H1 (cell line): ENCODE results near the gene LRRC4C. TPM values are rescaled to one million over a fixed set of nuclear protein-coding genes. Genes with fewer than 3 reads are reported as not detected.

Experiments used
- CTCF ChIA-PET: fragments of 300-600 bp; sonication (Branson Sonifier 250); formaldehyde crosslinking; loops from one replicate; lab custom pipeline; 2021; ENCODE audit not compliant: partially characterized antibody; lab: Charles Lee
- POLR2A ChIA-PET: fragments of 300-600 bp; sonication (Branson Sonifier 250); formaldehyde crosslinking; loops from one replicate; lab custom pipeline; 2021; ENCODE audit warnings: inconsistent platforms; ENCODE audit not compliant: partially characterized antibody; lab: Charles Lee
- DNase-seq, 2 experiments: peaks; one replicate each; pipeline versions ENCODE4 v3.0.0 to v3.0.0-alpha.2; 2010 to 2022; ENCODE audit warnings: low spot score in 2 of 2, low read depth in 1 of 2, mixed read lengths in 1 of 2
- FAIRE-seq: peaks from 2 replicates; lab custom pipeline; 2011; peaks lifted over from hg19 to GRCh38; lab: Jason Lieb, UNC
- H2AFZ ChIP-seq: 2 replicates; pipeline ENCODE4 v1.8.1; 2012; ENCODE audit warnings: low read length, inconsistent platforms
- H2AK5ac ChIP-seq: 2 replicates; pipeline ENCODE4 v1.6.1; 2013; ENCODE audit warnings: low read depth, low read length
- H2BK120ac ChIP-seq: replicated peaks from 2 replicates; pipeline ENCODE3; 2013; ENCODE audit warnings: low read depth, low read length, inconsistent platforms
- H2BK12ac ChIP-seq: 2 replicates; pipeline ENCODE4 v1.6.1; 2013; ENCODE audit warnings: low read depth, low read length
- H2BK15ac ChIP-seq: 2 replicates; pipeline ENCODE4 v1.6.1; 2013; ENCODE audit warnings: low read length
- H2BK20ac ChIP-seq: 2 replicates; pipeline ENCODE4 v1.6.1; 2013; ENCODE audit warnings: low read length
- H2BK5ac ChIP-seq: 2 replicates; pipeline ENCODE4 v1.6.1; 2013; ENCODE audit warnings: low read depth, low read length
- H3K14ac ChIP-seq: 2 replicates; pipeline ENCODE4 v1.6.1; 2013; ENCODE audit warnings: inconsistent platforms; ENCODE audit not compliant: insufficient read length
- H3K18ac ChIP-seq: 2 replicates; pipeline ENCODE4 v1.6.1; 2013; ENCODE audit warnings: low read length; ENCODE audit errors: extremely low read depth
- H3K23ac ChIP-seq: 2 replicates; pipeline ENCODE4 v1.6.1; 2013; ENCODE audit warnings: inconsistent platforms; ENCODE audit not compliant: insufficient read length
- H3K23me2 ChIP-seq: 2 replicates; pipeline ENCODE4 v1.6.1; 2013; ENCODE audit warnings: low read depth, low read length
- H3K27ac ChIP-seq: 2 replicates; pipeline ENCODE4 v1.6.1; 2011; ENCODE audit warnings: low read depth, low read length, inconsistent platforms
- H3K27me3 ChIP-seq, 4 experiments: replicated peaks in 1 of 4; 1 replicate in 1 of 4; 2 replicates in 3 of 4; pipeline versions ENCODE4 v1.6.1 to v1.8.1; 2011 to 2013; ENCODE audit warnings: low read length in 3 of 4, mild to moderate bottlenecking in 3 of 4, inconsistent platforms in 2 of 4, mixed read lengths in 2 of 4, moderate library complexity in 1 of 4; ENCODE audit not compliant: control insufficient read depth in 3 of 4, insufficient read depth in 3 of 4; ENCODE audit errors: extremely low read depth in 1 of 4
- H3K36me3 ChIP-seq, 4 experiments: 2 replicates each; pipeline versions ENCODE4 v1.6.1 to v1.8.1; 2011 to 2013; ENCODE audit warnings: mild to moderate bottlenecking in 4 of 4, low read length in 3 of 4, moderate library complexity in 2 of 4, control low read depth in 1 of 4, inconsistent platforms in 1 of 4; ENCODE audit not compliant: insufficient read depth in 4 of 4, control insufficient read depth in 2 of 4
- H3K4ac ChIP-seq: replicated peaks from 2 replicates; pipeline ENCODE3; 2013; ENCODE audit warnings: low read length, low read depth, mixed read lengths, inconsistent platforms; ENCODE audit not compliant: insufficient read length
- H3K4me1 ChIP-seq, 4 experiments: replicated peaks in 1 of 4; 1 replicate in 1 of 4; 2 replicates in 3 of 4; pipeline versions ENCODE4 v1.6.1 to v1.8.1; 2011 to 2013; ENCODE audit warnings: low read length in 3 of 4, inconsistent platforms in 2 of 4, mixed read lengths in 1 of 4; ENCODE audit not compliant: insufficient read depth in 4 of 4, control insufficient read depth in 3 of 4
- H3K4me2 ChIP-seq, 2 experiments: 2 replicates each; pipeline versions ENCODE4 v1.6.1 to v1.8.1; 2011 to 2013; ENCODE audit warnings: low read depth in 2 of 2, low read length in 2 of 2, control low read depth in 1 of 2, inconsistent platforms in 1 of 2, mild to moderate bottlenecking in 1 of 2; ENCODE audit not compliant: insufficient read depth in 1 of 2
- H3K4me3 ChIP-seq, 4 experiments: fragments of 200-600, 300-600 bp in 1 of 4; sonication (generic), shearing (Covaris generic), sonication (Bioruptor Twin) in 1 of 4; 2 replicates each; pipeline versions ENCODE4 v1.5.1 to v1.8.1; 2011 to 2016; ENCODE audit warnings: low read length in 4 of 4, low read depth in 3 of 4, control low read depth in 2 of 4, inconsistent platforms in 2 of 4, mild to moderate bottlenecking in 2 of 4, mixed read lengths in 1 of 4, moderate library complexity in 1 of 4; ENCODE audit not compliant: insufficient read depth in 2 of 4; ENCODE audit errors: extremely low read depth in 1 of 4
- H3K56ac ChIP-seq: replicated peaks from 2 replicates; pipeline ENCODE3; 2013; ENCODE audit warnings: low read depth, mild to moderate bottlenecking, mixed read lengths, low read length, inconsistent platforms; ENCODE audit not compliant: insufficient read length
- H3K79me1 ChIP-seq: 2 replicates; pipeline ENCODE4 v1.6.1; 2013; ENCODE audit warnings: low read depth, low read length, control low read depth
- H3K79me2 ChIP-seq, 2 experiments: 2 replicates each; pipeline versions ENCODE4 v1.6.1 to v1.8.1; 2012 to 2013; ENCODE audit warnings: low read length in 2 of 2, mild to moderate bottlenecking in 2 of 2, inconsistent platforms in 1 of 2; ENCODE audit not compliant: insufficient read depth in 2 of 2, control insufficient read depth in 1 of 2
- H3K9ac ChIP-seq, 4 experiments: replicated peaks in 1 of 4; 1 replicate in 1 of 4; 2 replicates in 3 of 4; pipeline versions ENCODE4 v1.6.1 to v1.8.1; 2011 to 2013; ENCODE audit warnings: low read depth in 3 of 4, low read length in 3 of 4, control low read depth in 2 of 4, mild to moderate bottlenecking in 2 of 4, moderate library complexity in 2 of 4, inconsistent platforms in 1 of 4; ENCODE audit errors: extremely low read depth in 1 of 4
- H3K9me3 ChIP-seq, 2 experiments: 2 replicates each; pipeline versions ENCODE4 v1.6.1 to v1.8.1; 2012 to 2013; ENCODE audit warnings: mild to moderate bottlenecking in 2 of 2, moderate library complexity in 2 of 2, control low read depth in 1 of 2, inconsistent platforms in 1 of 2, low read depth in 1 of 2, low read length in 1 of 2, mixed read lengths in 1 of 2; ENCODE audit not compliant: insufficient read depth in 2 of 2
- H4K20me1 ChIP-seq, 2 experiments: replicated peaks in 1 of 2; 2 replicates each; pipeline versions ENCODE3 to v1.8.1; 2011 to 2013; ENCODE audit warnings: inconsistent platforms in 2 of 2, low read length in 2 of 2, mild to moderate bottlenecking in 1 of 2; ENCODE audit not compliant: insufficient read depth in 2 of 2, control insufficient read depth in 1 of 2
- H4K5ac ChIP-seq: 2 replicates; pipeline ENCODE4 v1.6.1; 2013; ENCODE audit warnings: low read length, low read depth, mixed read lengths, inconsistent platforms; ENCODE audit not compliant: insufficient read length
- H4K8ac ChIP-seq: 2 replicates; pipeline ENCODE4 v1.8.0; 2013; ENCODE audit warnings: mild to moderate bottlenecking, moderate library complexity, low read length, inconsistent platforms; ENCODE audit not compliant: insufficient read depth; ENCODE audit errors: extremely low read depth
- H4K91ac ChIP-seq: replicated peaks from 2 replicates; pipeline ENCODE3; 2013; ENCODE audit warnings: low read length, mixed read lengths, inconsistent platforms; ENCODE audit not compliant: insufficient read length
- RXRA ChIP-seq: IDR thresholded peaks from 2 replicates; pipeline ENCODE4 v1.6.1; 2011; ENCODE audit warnings: low read depth, mild to moderate bottlenecking, low read length, moderate library complexity; ENCODE audit not compliant: insufficient read depth
- SP2 ChIP-seq: IDR thresholded peaks from 2 replicates; pipeline ENCODE4 v1.6.1; 2012; ENCODE audit warnings: mild to moderate bottlenecking, low read length, inconsistent platforms
- WGBS, 2 experiments: shearing (Covaris generic) in 1 of 2; methylation state at CpG; one replicate each; pipeline versions ENCODE4 v1.1.6 to v1.1.7; 2013 to 2015; ENCODE audit warnings: low lambda C conversion rate in 2 of 2, mixed read lengths in 2 of 2, inconsistent platforms in 1 of 2, low coverage in 1 of 2, missing lambda C conversion rate in 1 of 2; ENCODE audit not compliant: insufficient replicate concordance in 2 of 2, insufficient coverage in 1 of 2, insufficient read length in 1 of 2; ENCODE audit errors: extremely low coverage in 1 of 2, missing lambda C conversion rate in 1 of 2; 5-methylcytosine and 5-hydroxymethylcytosine counted together
- polyA plus RNA-seq, 7 experiments: library from polyadenylated mRNA; depleted of rRNA in 3 of 7; stranded (reverse) in 5 of 7; unstranded in 2 of 7; fragments of >200 nt in 5 of 7; fragments of 200-250 nt in 2 of 7; gene quantifications; 1 replicate in 5 of 7; 2 replicates in 1 of 7; 4 replicates in 1 of 7; pipeline versions ENCODE4 v1.2.1 to v1.2.3, GENCODE V29; 2011 to 2013; ENCODE audit warnings: missing spikeins in 2 of 7, mixed read lengths in 2 of 7
- total RNA-seq: library from RNA; stranded (reverse); fragmentation: NEBNext Ultra II Directional; extraction: Animal tissue kit (Norgen Biotek cat#: 25700); gene quantifications from 2 replicates; pipeline ENCODE4 v1.2.1, GENCODE V29; 2021

The LRRC4C gene
- total and polyA plus RNA-seq, 2 of the 8 experiments (the other 6 are each of a cell fraction or from before 2014, with no cell fraction given), result 0.23 to 2.2 TPM

GRCh38 chr11:41065432-41065831, 394.0 kb downstream of the LRRC4C start:
- H2BK15ac ChIP-seq, result no peak overlapping the region
- no peak overlapping the region for H3K14ac ChIP-seq
- CTCF ChIA-PET, result interaction anchor here (0.7 kb wide), 1 partner anchor 25 kb away, joined by 3 read pairs; no protein-coding TSS in a partner anchor
- no peak overlapping the region for H4K8ac ChIP-seq
- no peaks in the 10 kb centered on the region for H3K23me2 ChIP-seq
- no peak overlapping the region for H2BK5ac ChIP-seq
- H3K79me2 ChIP-seq, result no peaks in the 10 kb centered on the region
- H3K18ac ChIP-seq, result no peak overlapping the region
- no peak overlapping the region for H3K4ac ChIP-seq
- H2BK20ac ChIP-seq, result no peak overlapping the region
- no peak overlapping the region for H3K27ac ChIP-seq
- no peak overlapping the region for H3K4me2 ChIP-seq
- H3K36me3 ChIP-seq, result no peaks in the 10 kb centered on the region
- DNase-seq (no peak), FAIRE-seq (no peak)
- H4K91ac ChIP-seq, result no peak overlapping the region
- no peak overlapping the region for H2BK120ac ChIP-seq
- H3K4me1 ChIP-seq, result no peaks in the 10 kb centered on the region
- no peaks in the 10 kb centered on the region for H3K79me1 ChIP-seq
- no peak overlapping the region for H2AK5ac ChIP-seq
- no peak overlapping the region for H3K4me3 ChIP-seq
- no peak overlapping the region for H2AFZ ChIP-seq
- no peaks in the 10 kb centered on the region for H3K27me3 ChIP-seq
- H2BK12ac ChIP-seq, result no peak overlapping the region
- no peak overlapping the region for H3K9ac ChIP-seq
- POLR2A ChIA-PET, result no interaction called here
- WGBS, 2 experiments, result 83% methylated on average over 8 of the region's 8 CpGs; no CpG with 5 or more reads in 1 of the 2 experiments
- H3K23ac ChIP-seq, result no peak overlapping the region
- no peaks in the 10 kb centered on the region for H3K9me3 ChIP-seq
- no peaks in the 10 kb centered on the region for H4K20me1 ChIP-seq
- no peak overlapping the region for H3K56ac ChIP-seq
- H4K5ac ChIP-seq, result no peak overlapping the region
- TF ChIP-seq SP2 (no peak), RXRA (no peak)
